Stimulated activated CD4-positive, alpha-beta T cell treated with anti-CD3 and anti-CD28 coated beads, TNF-alpha, amount 100 ng/mL, for 48 hours (primary cell): ENCODE data around the gene PSMB9.
"Not testable (repeated sequence)": the region's sequence is repeated elsewhere in the genome, so short reads cannot be mapped to it uniquely, and the experiment has no call there.

Source experiments
- DNase-seq, 3 donors: peaks; one replicate each; pipeline ENCODE4 v3.0.0-alpha.2; 2020; ENCODE audit warnings: low read depth in 3 of 3

Gene PSMB9

GRCh38 chr6:32853541-32854375 lies at the start of gene PSMB9, which contains the start of gene TAP1:
Gene PSMB9, plus strand, starts transcription at chr6:32854192. Its CDS starts 38 bp downstream, at chr6:32854230.
Gene TAP1, minus strand, starts transcription at chr6:32853704. Its CDS starts 68 bp downstream, at chr6:32853636.
- DNase-seq = peak; percentile 90 to 94 (median 92)

- not testable (repeated sequence) for DNase-seq
These were observed 48.6 kb upstream of the PSMB9 start for GRCh38 chr6:32805404-32805803.

GRCh38 chr6:32807020-32807580 lies 46.9 kb upstream of the PSMB9 start:
- DNase-seq = no peak

- DNase-seq = no peak
These were observed 44.8 kb upstream of the PSMB9 start for GRCh38 chr6:32809171-32809570.

GRCh38 chr6:32814145-32814544 lies 39.8 kb upstream of the PSMB9 start:
- DNase-seq = no peak

GRCh38 chr6:32815115-32815514 lies 38.9 kb upstream of the PSMB9 start:
- DNase-seq = no peak

- no peak for DNase-seq
These were observed 38.0 kb upstream of the PSMB9 start for GRCh38 chr6:32815996-32816395.

GRCh38 chr6:32816746-32817204 lies 37.2 kb upstream of the PSMB9 start, which contains the start of gene HLA-DOB:
Gene HLA-DOB, minus strand, starts transcription at chr6:32817002. Its CDS starts 51 bp downstream, at chr6:32816951.
- no peak for DNase-seq

- DNase-seq = no peak
These were observed 35.1 kb upstream of the PSMB9 start for GRCh38 chr6:32818867-32819266.

- DNase-seq = no peak
These were observed 34.3 kb upstream of the PSMB9 start for GRCh38 chr6:32819729-32820128.

- DNase-seq = no peak
These were observed 28.0 kb upstream of the PSMB9 start for GRCh38 chr6:32825966-32826365.

- DNase-seq = no peak
These were observed 27.0 kb upstream of the PSMB9 start for GRCh38 chr6:32827025-32827424.

- DNase-seq = no peak
These were observed 24.5 kb upstream of the PSMB9 start for GRCh38 chr6:32829495-32829894.

GRCh38 chr6:32830017-32830416 lies 24.0 kb upstream of the PSMB9 start:
- no peak for DNase-seq

- DNase-seq = no peak
These were observed 23.1 kb upstream of the PSMB9 start for GRCh38 chr6:32830936-32831335.

- DNase-seq = no peak
These were observed 21.5 kb upstream of the PSMB9 start for GRCh38 chr6:32832535-32832934.

GRCh38 chr6:32833664-32834063 lies 20.3 kb upstream of the PSMB9 start:
- no peak for DNase-seq

- no peak for DNase-seq
These were observed 18.7 kb upstream of the PSMB9 start for GRCh38 chr6:32835167-32835893.

GRCh38 chr6:32836873-32837272 lies 17.1 kb upstream of the PSMB9 start:
- no peak for DNase-seq

GRCh38 chr6:32837651-32838113 lies 16.3 kb upstream of the PSMB9 start:
- no peak for DNase-seq

- DNase-seq = peak; percentile 93 to 98 (median 97)
These were observed 15.7 kb upstream of the PSMB9 start, which contains the start of gene TAP2 for GRCh38 chr6:32838114-32838958. Gene TAP2, minus strand, starts transcription at chr6:32838739. Its CDS starts 506 bp downstream, at chr6:32838233.
